GM08714 (cell line): ENCODE results near the gene CACNB4.
"Not testable (repeated sequence)": the region's sequence is repeated elsewhere in the genome, so short reads cannot be mapped to it uniquely, and the experiment has no call there.

ENCODE experiments used
- H3K4me3 ChIP-seq: fragments of 200-500 bp; sonication (Bioruptor generic); 2 replicates; pipeline ENCODE4 v1.5.1; 2014; ENCODE audit warnings: mild to moderate bottlenecking, low read length, inconsistent platforms
- ZNF274 ChIP-seq: IDR thresholded peaks from 2 replicates; pipeline ENCODE4 v1.6.1; 2012; ENCODE audit warnings: mild to moderate bottlenecking, low read depth, low read length

Gene CACNB4

DNA sequence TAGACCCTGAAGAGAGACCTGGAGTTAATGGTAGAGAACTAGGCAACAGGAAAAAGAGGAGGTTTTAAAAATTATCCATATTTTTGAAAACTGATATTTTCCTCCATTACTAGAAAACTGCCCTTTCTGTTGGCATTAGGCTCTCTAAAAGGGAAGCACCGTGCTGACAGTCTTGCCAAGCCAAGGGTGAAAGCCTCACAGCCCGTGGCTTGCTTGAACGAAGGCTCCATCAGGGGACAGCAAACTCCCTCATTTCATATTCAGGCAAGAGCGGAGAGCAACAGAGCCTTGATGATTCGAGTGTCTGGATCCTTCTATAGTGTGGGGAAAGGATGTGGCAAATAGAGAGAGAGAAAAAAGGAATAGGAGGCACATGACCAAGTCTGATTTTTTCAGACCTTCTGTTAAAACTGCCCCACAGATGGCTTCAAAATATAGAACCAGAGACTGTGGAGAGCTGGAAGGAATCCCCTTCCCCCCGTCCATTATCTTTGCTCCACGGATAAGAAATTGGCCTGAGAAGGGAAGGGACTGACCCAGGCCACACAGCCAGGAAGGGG is 67.0 kb downstream of the CACNB4 start:
- no peak overlapping the region for H3K4me3 ChIP-seq
- no peak for TF ChIP-seq ZNF274

DNA sequence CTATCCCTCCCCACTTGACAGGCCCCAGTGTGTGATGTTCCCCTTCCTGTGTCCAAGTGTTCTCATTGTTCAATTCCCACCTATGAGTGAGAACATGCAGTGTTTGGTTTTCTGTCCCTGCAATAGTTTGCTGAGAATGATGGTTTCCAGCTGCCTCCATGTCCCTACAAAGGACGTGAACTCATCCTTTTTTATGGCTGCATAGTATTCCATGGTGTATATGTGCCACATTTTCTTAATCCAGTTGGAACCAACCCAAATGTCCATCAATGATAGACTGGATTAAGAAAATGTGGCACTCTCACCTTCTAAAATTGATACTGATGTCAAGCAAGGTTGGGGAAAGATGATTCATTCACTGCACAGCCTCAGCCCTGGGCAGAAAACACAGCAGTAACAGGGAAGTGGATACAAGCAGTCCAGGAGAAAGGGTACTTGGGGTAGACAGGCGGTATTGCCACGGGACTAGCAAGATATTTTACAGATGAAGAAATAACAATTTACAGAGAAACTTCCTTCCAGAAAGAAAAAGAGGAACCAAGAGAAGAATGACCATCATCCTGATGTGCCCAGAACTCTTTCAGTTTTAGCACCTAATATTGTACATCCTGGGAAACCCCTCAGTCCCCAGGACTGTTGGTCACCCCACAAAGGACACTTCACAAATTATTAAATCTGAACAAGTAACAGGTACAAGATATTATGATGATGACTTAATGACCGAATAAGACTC is 68.1 kb downstream of the CACNB4 start:
- not testable (repeated sequence) for H3K4me3 ChIP-seq

DNA sequence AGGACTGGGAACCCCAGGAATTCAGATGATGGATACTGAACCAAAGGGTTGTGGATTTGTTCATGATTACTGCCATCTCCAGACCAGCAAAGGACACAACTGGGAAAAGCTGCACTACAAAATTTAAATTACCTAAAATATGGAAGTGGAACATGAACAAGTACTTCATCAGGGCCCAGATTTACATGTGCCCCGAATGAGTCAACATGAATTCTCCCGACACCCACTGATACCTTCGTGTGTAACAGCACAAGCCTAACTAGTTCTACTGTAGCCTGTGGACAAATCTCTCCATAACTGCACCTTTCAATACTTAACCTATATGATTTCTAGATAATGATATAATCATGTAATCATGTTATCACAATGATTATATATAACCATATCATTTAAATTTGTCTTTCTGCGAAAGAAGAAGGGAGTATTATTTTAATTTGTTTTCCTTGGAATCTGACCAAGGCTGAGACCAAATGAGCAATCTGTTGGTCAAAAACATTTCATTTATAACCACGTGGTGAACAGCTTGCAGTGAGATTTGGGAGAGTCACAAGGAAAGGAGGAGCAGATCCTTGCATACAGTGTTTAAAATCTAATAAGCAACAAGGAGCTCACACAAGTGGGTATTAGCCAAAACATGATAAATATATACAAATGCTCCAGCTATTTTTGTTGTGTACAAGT is 70.5 kb downstream of the CACNB4 start:
- TF ChIP-seq ZNF274: no peak
- no peak overlapping the region for H3K4me3 ChIP-seq

DNA sequence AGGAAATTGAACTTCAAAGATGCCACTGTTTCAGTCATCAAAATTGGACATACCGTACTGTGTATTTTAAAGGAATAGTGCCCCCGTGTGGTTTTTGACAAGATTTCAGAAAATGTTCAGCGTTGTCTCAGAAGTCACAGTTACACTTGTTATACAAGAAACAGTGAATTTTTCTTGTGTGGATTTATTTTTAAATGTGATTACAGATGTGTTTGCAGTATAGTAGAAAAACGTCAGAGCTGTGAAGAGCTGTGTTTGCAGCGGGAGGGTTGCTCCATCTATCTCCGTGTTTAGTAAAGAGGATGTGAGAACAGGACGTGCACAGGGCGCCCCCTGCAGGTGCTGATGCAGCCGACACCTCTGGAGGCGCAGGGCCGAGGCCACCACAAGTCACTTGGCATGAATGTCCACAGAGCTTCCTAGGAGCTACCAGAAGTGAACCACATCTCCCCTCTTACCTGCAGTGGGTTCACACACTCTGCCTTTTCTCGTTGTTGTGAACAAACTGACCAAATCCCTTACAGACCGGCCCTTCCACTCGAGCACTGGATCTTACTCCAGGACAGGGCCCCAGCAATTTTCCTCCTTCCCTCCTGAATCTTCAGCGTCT is 73.1 kb downstream of the CACNB4 start:
- H3K4me3 ChIP-seq: peak overlapping the region; percentile 21
- TF ChIP-seq ZNF274: no peak

DNA sequence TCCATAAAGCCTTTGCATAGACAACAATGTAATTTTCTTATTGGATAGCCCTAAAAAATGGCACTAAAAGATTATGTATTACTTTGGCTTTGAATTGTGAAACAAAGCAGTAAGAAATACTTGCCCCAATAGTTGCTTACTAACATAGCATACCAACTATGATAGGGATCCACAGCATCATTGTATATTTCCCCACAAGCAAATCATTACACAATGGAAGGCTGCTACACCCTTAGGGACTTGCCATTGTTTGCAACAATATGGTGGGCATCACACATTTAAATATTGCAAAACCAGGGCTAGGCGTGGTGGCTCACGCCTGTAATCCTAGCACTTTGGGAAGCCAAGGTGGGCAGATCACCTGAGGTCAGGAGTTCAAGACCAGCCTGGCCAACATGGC is 74.4 kb downstream of the CACNB4 start:
- H3K4me3 ChIP-seq: no peak overlapping the region
- TF ChIP-seq ZNF274: no peak

DNA sequence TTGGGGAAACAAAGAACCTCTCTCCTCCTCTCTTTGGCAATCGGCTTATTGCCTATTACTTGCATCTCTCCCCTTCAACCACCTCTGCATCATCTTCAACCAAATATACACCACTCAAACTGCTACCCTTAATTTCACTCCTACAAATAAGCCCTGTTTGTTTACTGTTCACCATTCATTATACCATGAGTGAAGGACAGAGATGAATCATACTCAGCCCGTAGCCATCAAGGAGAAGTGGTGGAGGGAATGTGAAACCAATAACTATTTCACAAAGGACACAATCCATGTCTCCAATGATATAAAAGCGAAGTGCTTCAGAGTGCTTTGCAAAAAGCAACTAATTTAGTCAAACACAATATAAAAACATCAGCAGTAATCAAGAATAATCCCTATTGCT is 76.8 kb downstream of the CACNB4 start:
- no peak overlapping the region for H3K4me3 ChIP-seq
- no peak for TF ChIP-seq ZNF274

DNA sequence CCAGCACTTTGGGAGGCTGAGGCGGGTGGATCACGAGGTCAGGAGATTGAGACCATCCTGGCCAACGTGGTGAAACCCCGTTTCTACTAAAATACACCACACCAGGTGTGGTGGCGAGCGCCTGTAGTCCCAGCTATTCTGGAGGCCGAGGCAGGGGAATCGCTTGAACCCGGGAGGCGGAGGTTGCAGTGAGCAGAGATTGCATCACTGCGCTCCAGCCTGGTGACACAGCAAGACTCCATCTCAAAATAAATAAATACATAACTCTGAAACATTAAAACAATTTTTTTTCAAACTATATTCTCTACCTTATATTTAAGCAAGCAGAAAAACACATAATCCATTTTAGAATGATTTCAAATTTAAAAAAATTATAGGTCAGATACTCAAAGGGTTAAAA is 77.8 kb downstream of the CACNB4 start:
- H3K4me3 ChIP-seq: not testable (repeated sequence)

DNA sequence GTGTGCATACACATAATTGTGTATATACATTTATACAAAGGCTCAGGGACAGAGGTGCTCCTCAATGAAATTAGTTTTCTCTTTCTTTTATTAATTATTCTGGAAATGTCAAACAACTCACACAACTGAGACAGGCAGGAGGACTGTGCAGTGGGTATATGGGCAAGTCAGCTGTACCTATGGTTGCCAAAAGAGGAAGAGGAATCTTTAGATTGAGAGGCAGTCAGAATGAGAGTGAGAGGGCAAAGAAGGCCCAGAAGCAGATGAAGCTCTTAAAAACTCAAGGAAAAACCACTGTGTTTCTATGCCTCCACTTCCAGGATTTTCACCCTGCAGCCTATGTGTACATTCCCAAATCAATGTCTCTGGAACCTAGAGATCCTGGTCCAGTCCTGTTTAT is 79.1 kb downstream of the CACNB4 start:
- no peak overlapping the region for H3K4me3 ChIP-seq
- TF ChIP-seq ZNF274: no peak

DNA sequence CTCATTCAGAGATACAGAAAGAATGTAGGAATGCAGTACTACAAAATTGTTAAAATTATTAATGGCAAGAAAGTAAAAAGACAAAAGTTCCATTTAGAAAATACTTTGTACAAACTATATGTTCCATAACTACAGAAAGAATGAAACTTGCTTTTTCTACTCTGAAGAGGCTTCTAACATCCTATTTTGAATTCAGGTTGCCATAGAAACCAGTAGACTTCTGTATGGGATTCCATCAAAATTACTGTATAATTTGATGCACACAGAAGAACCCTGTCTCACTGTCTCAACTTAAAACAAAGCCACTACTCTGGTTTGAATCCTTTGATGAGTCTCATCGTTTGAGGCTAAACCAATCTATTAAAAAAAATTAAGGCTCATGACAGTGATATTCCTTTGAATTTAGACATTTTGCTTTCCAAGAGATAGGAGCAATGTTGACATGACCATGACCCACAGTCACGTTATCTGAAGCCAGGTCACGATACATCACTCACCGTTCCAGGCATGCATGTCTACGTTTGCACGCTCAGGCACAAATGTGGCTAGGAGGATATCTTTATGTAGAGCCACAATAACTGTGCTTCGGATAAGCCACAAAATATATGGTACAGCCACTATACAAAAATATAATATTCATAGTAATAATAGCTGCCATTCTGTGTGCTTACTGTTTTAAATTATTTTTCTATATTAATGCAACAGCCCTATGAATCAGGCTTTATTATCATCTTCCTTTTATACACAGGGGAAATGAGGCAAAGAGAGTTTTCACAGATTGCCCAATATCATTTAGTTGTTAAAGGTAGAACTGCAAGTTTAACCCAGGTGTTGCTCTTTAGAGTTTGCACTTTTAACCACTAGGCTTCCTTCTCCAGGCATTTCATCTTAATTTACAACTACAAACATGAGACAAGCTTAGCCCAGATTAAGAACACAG is 82.4 kb downstream of the CACNB4 start:
- no peak for TF ChIP-seq ZNF274
- H3K4me3 ChIP-seq: no peak overlapping the region

DNA sequence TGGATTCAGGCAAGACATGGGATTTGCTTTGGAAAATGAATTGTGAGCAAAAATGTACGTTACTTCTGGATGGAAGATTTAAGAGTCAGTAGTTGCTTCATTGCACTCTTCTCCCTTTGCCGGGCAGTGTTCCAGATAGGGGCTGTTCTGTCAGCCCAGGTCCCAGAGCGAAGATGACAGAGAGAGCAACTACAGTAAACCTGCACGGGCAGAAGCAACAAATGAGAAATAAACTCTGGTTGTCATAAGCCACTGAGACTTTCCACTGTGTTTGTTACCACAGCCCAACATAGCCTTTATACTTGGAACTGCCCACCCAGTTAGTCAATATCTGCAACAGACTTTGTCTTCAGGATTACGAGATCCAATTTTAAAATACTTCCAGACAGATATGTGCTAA is 83.3 kb downstream of the CACNB4 start:
- TF ChIP-seq ZNF274: no peak
- H3K4me3 ChIP-seq: no peak overlapping the region

DNA sequence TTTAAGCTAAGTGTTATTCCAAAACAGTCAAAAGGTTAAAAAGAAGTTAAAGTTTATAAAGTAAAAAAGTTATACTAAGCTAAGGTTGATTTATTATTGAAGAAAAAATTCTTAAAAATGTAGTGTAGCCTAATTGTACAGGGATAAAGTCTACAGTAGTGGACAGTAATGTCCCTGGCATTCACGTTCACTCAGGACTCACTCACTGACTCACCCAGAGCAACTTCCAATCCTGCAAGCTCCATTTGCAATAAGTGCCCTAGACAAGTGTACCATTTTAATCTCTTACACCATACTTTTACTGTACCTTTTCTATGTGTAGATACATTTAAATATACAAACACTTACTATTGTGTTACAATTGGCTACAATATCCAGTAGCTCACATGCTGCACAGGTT is 86.1 kb downstream of the CACNB4 start:
- no peak overlapping the region for H3K4me3 ChIP-seq
- no peak for TF ChIP-seq ZNF274

DNA sequence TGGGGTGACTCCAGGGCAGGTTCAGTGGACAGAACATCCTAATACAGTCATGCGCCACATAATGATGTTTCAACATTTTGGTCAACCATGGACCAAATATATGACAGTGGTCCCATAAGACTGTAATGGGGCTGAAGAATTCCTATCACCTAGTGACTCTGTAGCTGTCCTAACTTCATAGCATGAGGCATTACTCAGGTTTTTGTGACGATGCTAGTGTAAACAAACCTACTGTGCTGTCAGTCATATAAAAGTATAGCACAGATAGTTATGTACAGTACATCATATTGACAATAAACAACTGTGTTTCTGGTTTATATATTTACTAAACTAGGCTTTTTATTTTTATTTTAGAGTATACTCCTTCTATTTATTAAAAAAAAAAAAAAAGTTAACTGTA is 87.1 kb downstream of the CACNB4 start:
- H3K4me3 ChIP-seq: no peak overlapping the region
- TF ChIP-seq ZNF274: no peak

DNA sequence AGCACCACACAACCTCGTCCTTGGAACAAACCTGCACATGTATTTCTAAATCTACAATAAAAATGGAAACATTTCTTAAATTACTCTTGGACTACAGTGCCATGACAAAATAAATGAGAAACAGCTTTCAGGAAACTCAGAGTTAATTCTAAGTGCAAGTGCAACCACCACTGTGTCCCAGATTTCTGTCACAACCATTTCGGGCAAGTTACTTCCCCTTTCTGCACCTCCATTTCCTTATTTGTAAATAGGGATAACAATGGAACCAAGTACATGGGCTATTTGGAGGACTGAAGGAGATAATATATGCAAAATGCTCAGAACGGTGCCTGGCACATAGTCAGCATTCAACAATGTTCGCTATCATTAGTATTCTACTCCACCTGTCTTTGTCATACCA is 93.2 kb downstream of the CACNB4 start:
- TF ChIP-seq ZNF274: no peak

DNA sequence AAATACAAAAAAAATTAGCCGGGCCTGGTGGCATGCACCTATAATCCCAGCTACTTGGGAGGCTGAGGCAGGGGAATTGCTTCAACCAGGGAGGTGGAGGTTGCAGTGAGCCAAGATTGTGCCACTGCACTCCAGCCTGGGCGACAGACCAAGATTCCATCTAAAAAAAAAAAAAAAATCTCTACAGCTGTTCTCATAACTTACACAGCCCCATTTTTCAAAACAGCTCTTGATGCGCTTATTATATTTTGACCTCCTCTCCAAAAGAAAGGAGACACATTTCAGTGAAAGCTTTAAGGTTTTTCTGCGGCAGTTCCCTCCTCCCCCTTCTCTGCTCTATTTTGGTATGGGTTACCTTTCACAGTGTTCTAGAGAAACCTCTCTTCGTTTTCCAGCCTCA is 95.6 kb downstream of the CACNB4 start:
- not testable (repeated sequence) for H3K4me3 ChIP-seq

More for the DNA sequence above, 93.2 kb downstream of the CACNB4 start:
- no peak overlapping the region for H3K4me3 ChIP-seq
